ENCODE measurements around the gene PHIP. TPM values are rescaled to one million over a fixed set of nuclear protein-coding genes. Genes with fewer than 3 reads are reported as not detected.

The PHIP gene
- total and polyA plus RNA-seq, 12 donors = 3.1 to 17.9 (median 16.1) TPM

DNA sequence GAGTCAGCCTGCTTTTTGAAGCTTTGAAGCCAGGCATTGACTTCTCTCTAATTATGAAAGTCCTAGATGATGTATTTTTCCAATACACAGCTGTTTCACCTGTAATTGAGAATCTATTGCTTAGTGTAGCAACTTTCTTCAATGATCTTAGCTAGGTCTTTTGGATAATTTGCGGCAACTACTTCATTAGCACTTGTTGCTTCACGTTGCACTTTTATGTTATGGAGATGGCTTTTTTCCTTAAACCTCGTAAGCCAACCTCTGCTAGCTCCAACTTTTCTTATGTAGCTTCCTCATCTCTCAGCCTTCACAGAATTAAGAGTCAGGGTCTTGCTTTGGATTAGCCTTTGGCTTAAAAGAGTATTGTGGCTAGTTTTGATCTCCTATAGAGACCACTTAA is 44.8 kb downstream of the PHIP start:
- no peak for DNase-seq
- Histone ChIP-seq H3K9me3 (no peaks in the 10 kb centered on the region), H3K4me1 (peaks cover 0 to 18% (median 10%) of the 10 kb centered on the region in 9 donors), H3K27me3 (no peaks in the 10 kb centered on the region), H3K36me3 (peaks cover 0 to 54% (median 0%) of the 10 kb centered on the region in 9 donors), H3K27ac (no peak overlapping the region), H3K4me3 (no peak overlapping the region)
- 98% methylated on average over 3 of the region's 3 CpGs for WGBS, 2 donors
- intact Hi-C loops (cut with DNase I) = no loop called here
- TF ChIP-seq, protein P1, sequence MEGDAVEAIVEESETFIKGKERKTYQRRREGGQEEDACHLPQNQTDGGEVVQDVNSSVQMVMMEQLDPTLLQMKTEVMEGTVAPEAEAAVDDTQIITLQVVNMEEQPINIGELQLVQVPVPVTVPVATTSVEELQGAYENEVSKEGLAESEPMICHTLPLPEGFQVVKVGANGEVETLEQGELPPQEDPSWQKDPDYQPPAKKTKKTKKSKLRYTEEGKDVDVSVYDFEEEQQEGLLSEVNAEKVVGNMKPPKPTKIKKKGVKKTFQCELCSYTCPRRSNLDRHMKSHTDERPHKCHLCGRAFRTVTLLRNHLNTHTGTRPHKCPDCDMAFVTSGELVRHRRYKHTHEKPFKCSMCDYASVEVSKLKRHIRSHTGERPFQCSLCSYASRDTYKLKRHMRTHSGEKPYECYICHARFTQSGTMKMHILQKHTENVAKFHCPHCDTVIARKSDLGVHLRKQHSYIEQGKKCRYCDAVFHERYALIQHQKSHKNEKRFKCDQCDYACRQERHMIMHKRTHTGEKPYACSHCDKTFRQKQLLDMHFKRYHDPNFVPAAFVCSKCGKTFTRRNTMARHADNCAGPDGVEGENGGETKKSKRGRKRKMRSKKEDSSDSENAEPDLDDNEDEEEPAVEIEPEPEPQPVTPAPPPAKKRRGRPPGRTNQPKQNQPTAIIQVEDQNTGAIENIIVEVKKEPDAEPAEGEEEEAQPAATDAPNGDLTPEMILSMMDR (IDR thresholded peaks at IDR 0.05) = no peak
- no peak for ATAC-seq

GRCh38 chr6:79031821-79032590 is 46.0 kb downstream of the PHIP start:
- intact Hi-C loops (cut with DNase I) = no loop called here
- TF ChIP-seq, protein P1 (IDR thresholded peaks at IDR 0.05) = no peak
- Histone ChIP-seq H3K27me3 (no peaks in the 10 kb centered on the region), H3K4me1 (peaks cover 0 to 18% (median 10%) of the 10 kb centered on the region in 9 donors), H3K4me3 (no peak overlapping the region), H3K9me3 (no peaks in the 10 kb centered on the region), H3K36me3 (peaks cover 0 to 51% (median 0%) of the 10 kb centered on the region in 9 donors), H3K27ac (no peak overlapping the region)
- WGBS, 2 donors = 70 to 78% methylated on average over 3 of the region's 3 CpGs
- DNase-seq (no peak), ATAC-seq (no peak)

- no peaks in the 10 kb centered on the region for H3K27me3 ChIP-seq
- DNase-seq (no peak), ATAC-seq (no peak)
- WGBS, 2 donors = 94 to 95% methylated on average over 1 of the region's 1 CpG
- H3K9me3 ChIP-seq = no peaks in the 10 kb centered on the region
- intact Hi-C loops (cut with DNase I) = no loop called here
- H3K4me3 ChIP-seq = no peak overlapping the region
- TF ChIP-seq, protein P1 (IDR thresholded peaks at IDR 0.05) = no peak
- H3K36me3 ChIP-seq = peaks cover 0 to 56% (median 0%) of the 10 kb centered on the region in 9 donors
- H3K27ac ChIP-seq = no peak overlapping the region
- peaks cover 0 to 23% (median 11%) of the 10 kb centered on the region in 9 donors for H3K4me1 ChIP-seq
Observed at GRCh38 chr6:79030511-79030910, 47.5 kb downstream of the PHIP start.

DNA sequence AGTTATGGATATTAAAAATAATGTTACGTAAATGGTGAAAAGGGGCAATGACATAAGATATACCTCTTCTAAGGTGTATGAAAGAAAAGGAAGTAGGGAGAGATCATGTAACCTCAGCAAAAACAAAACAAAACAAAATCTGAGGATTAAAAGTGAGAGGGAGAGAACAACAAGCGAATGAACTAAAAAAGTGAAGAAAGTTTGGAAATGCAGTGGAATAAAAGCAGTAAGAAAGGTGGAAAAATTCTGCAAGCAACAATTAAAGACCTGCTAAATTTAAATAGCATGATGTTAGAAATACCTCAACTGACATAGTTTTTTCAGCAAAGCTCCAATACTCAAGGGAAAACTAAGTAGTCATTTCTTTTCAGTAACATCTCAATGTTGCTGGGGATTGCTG is 48.0 kb downstream of the PHIP start:
- H3K27me3 ChIP-seq = no peaks in the 10 kb centered on the region
- peaks cover 0 to 61% (median 0%) of the 10 kb centered on the region in 9 donors for H3K36me3 ChIP-seq
- DNase-seq (no peak), ATAC-seq (no peak)
- no peaks in the 10 kb centered on the region for H3K9me3 ChIP-seq
- peaks cover 0 to 23% (median 11%) of the 10 kb centered on the region in 9 donors for H3K4me1 ChIP-seq
- H3K27ac ChIP-seq = no peak overlapping the region
- TF ChIP-seq, protein P1 (IDR thresholded peaks at IDR 0.05) = no peak
- no peak overlapping the region for H3K4me3 ChIP-seq
- WGBS, 2 donors = 97 to 98% methylated on average over 2 of the region's 2 CpGs
- intact Hi-C loops (cut with DNase I) = no loop called here
